ENCODE results near the gene TCP11L2. TPM values are rescaled to one million over a fixed set of nuclear protein-coding genes. Genes with fewer than 3 reads are reported as not detected.

TCP11L2 gene
- total RNA-seq: 1 to 10 TPM; 5.9 to 6.4 TPM

DNA sequence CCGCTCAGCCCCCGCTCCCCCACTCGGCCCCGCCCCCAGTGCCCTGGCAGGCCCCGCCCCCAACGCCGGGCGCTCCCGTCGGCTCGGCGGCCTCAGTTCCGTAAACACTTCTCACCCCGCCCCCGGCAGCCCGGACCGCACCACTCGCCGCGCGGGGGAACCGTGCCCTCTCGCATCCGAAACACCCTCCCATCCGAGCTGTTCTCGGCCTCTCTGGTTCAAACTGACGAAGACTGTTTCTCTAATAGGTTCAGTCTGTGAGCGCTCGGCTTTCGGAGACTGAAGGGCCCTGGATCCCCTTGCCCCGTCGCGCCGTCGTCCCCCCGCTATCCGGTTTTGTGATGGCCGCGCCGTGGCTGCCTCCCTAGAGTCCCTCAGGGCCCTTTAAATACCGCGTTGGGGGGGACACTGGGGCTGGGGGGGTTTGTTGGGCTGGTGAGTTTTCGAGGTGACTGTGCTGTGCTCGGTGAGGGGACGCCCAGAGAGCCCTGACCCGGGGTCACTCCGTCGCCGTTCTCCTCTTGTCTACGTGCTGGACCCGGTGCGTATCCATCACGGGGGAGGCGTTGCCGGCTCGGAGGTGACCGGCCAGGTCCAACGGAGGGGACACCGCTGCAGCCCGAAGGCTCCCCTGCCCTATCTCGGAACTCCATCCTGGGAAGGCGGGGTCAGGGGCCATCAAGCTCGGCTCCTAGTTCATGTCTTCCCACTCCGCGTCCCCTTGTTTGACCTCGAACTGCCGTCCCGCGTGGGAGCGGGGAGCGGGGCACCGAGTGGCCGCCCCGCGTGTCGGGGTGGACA lies at the start of gene TCP11L2:
TCP11L2 (plus strand) TSS at position 333 of the 801 bp plus-strand sequence. CDS start 8,343 bp downstream, outside the sequence.
- Mint-ChIP-seq H3K27me3 (ENCODE audit: low read depth) (no peaks in the 10 kb centered on the region), H3K9me3 (ENCODE audit: insufficient read depth) (no peaks in the 10 kb centered on the region), H3K4me1 (ENCODE audit: low read depth) (peaks cover 32% of the 10 kb centered on the region), H3K36me3 (ENCODE audit: low read depth) (no peaks in the 10 kb centered on the region), H3K4me3 (peak within 1 kb of the TSS; percentile 87), H3K27ac (peak within 1 kb of the TSS; percentile 100)
- DNase-seq (peak; percentile 91), ATAC-seq (peak; percentile 75)
- ChIA-PET POLR2A (interaction anchor here (0.6 to 1.5 kb wide), 6 partner anchors 9 to 1382 kb away, joined by 3 to 6 read pairs (median 3); partner anchors contain the start of gene POLR3B), CTCF (interaction anchor here (0.9 to 5.0 kb wide), 6 partner anchors 13 to 540 kb away, joined by 3 to 23 read pairs (median 6); partner anchors contain the start of gene POLR3B)

DNA sequence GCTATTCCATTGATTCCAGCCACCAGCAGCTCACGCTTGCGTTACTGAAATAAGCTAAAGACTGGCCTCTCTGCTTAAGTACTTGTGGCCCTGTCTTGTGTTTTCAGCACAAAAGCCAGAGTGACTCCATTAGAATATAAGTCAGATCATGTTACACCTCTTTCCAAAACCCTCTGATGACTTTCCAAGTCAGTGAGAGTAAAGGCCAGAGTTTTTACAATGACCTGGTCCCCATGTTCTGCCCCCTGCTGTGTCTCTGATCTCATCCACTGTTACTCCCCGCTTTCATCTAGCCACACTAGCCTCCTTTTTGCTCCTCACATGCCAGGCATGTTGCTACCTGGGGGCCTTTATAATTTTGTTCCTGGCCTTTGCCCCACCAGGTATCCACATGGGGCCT lies 47.8 kb upstream of the TCP11L2 start:
- ATAC-seq (no peak), DNase-seq (no peak)
- POLR2A ChIA-PET: no interaction called here
- Mint-ChIP-seq H3K27ac (no peak overlapping the region), H3K36me3 (ENCODE audit: low read depth) (no peaks in the 10 kb centered on the region), H3K27me3 (ENCODE audit: low read depth) (peaks cover 1% of the 10 kb centered on the region), H3K4me3 (no peak overlapping the region), H3K9me3 (ENCODE audit: insufficient read depth) (no peaks in the 10 kb centered on the region), H3K4me1 (ENCODE audit: low read depth) (no peaks in the 10 kb centered on the region)
- CTCF ChIA-PET: interaction anchor here (0.9 to 1.3 kb wide), 3 partner anchors 28 to 31 kb away, joined by 3 to 5 read pairs (median 3); no protein-coding TSS in a partner anchor

DNA sequence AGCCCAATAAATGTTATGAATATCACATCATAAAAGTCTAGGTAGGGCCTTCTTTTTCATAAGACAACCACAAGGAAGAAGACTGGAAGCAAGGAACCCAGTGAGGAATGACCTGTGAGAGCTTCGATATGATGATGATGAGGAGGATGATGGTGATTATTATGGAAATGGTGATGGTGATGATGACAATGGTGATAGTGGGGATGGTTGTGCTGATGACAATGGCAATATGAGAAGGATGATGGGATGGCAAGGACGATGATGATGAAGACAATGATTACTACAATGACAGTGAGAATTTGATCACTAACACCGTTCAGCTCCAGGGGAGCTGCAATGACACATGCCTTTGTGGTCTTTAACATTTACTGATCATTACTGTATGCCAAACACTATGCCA lies 47.0 kb upstream of the TCP11L2 start:
- no peaks in the 10 kb centered on the region for H3K36me3 Mint-ChIP-seq (ENCODE audit: low read depth)
- no peak overlapping the region for H3K4me3 Mint-ChIP-seq
- DNase-seq (no peak), ATAC-seq (no peak)
- H3K4me1 Mint-ChIP-seq (ENCODE audit: low read depth): no peaks in the 10 kb centered on the region
- no peaks in the 10 kb centered on the region for H3K9me3 Mint-ChIP-seq (ENCODE audit: insufficient read depth)
- H3K27ac Mint-ChIP-seq: no peak overlapping the region
- H3K27me3 Mint-ChIP-seq (ENCODE audit: low read depth): peaks cover 2% of the 10 kb centered on the region
- ChIA-PET POLR2A (no interaction called here), CTCF (interaction anchor here (0.9 to 1.8 kb wide), 3 partner anchors 27 to 32 kb away, joined by 3 to 6 read pairs (median 3); no protein-coding TSS in a partner anchor)

DNA sequence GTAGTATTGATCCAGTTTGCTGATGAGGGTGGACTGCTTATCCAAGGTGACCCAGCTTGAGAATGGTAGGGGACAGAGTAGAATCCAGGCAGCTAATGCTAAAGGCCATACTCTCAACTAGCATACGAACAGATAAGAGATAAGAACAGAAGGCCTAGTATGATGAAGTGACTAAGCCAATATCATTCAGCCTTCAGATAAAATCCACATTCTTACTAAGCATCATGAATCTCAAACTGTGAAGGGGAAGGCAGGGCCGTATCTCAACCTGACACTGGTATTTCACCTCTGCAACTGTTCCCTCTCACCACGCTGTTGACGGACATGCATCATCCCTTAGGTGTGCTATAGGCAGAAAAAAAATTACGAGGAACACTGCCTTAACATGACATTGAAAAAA lies 46.6 kb upstream of the TCP11L2 start:
- no peaks in the 10 kb centered on the region for H3K4me1 Mint-ChIP-seq (ENCODE audit: low read depth)

DNA sequence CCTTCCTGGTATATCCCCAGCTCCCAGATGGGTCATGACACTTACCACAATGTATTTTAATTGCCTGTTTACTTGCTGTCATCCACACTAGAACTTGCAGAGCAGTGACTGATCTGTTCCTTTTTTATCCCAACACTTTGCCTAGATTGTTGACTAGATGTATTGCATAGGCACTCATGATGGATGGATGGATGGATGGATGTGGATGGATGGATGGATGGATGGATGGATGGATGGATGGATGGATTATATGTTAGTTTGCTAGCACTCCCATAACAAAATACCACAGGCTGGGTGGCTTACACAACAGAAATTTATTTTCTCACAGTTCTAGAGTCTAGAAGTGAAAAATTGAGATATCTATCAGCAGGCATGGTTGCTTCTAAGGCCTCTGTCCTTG lies 46.0 kb upstream of the TCP11L2 start:
- CTCF ChIA-PET: interaction anchor here (1.8 kb wide), 1 partner anchor 26 kb away, joined by 6 read pairs; no protein-coding TSS in a partner anchor
- H3K4me1 Mint-ChIP-seq (ENCODE audit: low read depth): no peaks in the 10 kb centered on the region
- POLR2A ChIA-PET: no interaction called here
- no peaks in the 10 kb centered on the region for H3K36me3 Mint-ChIP-seq (ENCODE audit: low read depth)
- H3K27me3 Mint-ChIP-seq (ENCODE audit: low read depth): peaks cover 2% of the 10 kb centered on the region
- H3K27ac Mint-ChIP-seq: no peak overlapping the region
- DNase-seq (no peak), ATAC-seq (no peak)
- no peak overlapping the region for H3K4me3 Mint-ChIP-seq
- no peaks in the 10 kb centered on the region for H3K9me3 Mint-ChIP-seq (ENCODE audit: insufficient read depth)

More for the DNA sequence above, 46.6 kb upstream of the TCP11L2 start:
- Mint-ChIP-seq H3K27me3 (ENCODE audit: low read depth) (peaks cover 2% of the 10 kb centered on the region), H3K9me3 (ENCODE audit: insufficient read depth) (no peaks in the 10 kb centered on the region), H3K36me3 (ENCODE audit: low read depth) (no peaks in the 10 kb centered on the region), H3K27ac (no peak overlapping the region), H3K4me3 (no peak overlapping the region)
- CTCF ChIA-PET: interaction anchor here (0.9 to 1.8 kb wide), 2 partner anchors 26 to 32 kb away, joined by 3 to 6 read pairs; no protein-coding TSS in a partner anchor
- DNase-seq: no peak
- ATAC-seq: no peak
- POLR2A ChIA-PET: no interaction called here

DNA sequence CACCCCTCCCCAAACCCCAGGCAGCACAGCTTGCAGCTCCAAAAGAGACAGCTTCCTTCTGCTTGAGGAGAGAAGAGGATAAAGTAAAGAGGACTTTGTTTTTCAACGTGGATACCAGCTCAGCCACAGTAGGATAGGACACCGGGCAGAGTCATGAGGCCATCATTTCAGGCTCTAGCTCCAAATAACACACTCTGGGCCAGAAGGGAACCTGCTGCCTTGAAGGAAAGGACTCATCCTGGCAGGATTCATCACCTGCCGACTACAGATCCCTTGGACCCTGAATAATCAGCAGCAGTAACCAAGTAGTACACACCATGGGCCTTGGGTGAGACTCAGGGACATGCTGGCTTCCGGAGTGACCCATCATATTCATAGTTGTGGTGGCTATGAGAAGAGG lies 44.3 kb upstream of the TCP11L2 start:
- Mint-ChIP-seq H3K4me3 (no peak overlapping the region), H3K36me3 (ENCODE audit: low read depth) (no peaks in the 10 kb centered on the region), H3K27ac (no peak overlapping the region), H3K9me3 (ENCODE audit: insufficient read depth) (no peaks in the 10 kb centered on the region), H3K4me1 (ENCODE audit: low read depth) (no peaks in the 10 kb centered on the region), H3K27me3 (ENCODE audit: low read depth) (peaks cover 4% of the 10 kb centered on the region)
- ChIA-PET CTCF (interaction anchor here (1.0 to 1.3 kb wide), 3 partner anchors 24 to 99 kb away, joined by 3 to 4 read pairs (median 3); partner anchors contain the start of gene POLR3B), POLR2A (no interaction called here)
- no peak for DNase-seq
- ATAC-seq: no peak

DNA sequence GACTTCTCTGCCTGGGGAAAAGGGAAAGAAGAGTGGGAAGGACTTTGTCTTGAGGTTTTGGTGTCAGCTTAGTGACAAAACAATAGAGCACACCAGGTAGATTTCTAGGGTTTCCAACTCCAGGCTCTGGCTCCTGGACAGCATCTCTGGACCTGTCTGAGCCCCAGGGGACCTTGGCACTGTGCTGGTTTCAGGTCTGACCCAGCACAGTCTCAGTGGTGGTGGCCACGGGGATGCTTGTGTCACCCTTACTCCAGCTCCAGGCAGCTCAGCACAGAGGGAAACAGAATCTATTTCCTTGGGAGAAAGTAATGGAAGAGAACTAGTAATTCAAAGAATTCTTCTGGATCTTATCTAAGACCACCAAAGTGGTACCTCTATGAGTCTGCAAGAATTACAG lies 43.6 kb upstream of the TCP11L2 start:
- POLR2A ChIA-PET: no interaction called here
- H3K4me1 Mint-ChIP-seq (ENCODE audit: low read depth): no peaks in the 10 kb centered on the region
- DNase-seq: no peak

DNA sequence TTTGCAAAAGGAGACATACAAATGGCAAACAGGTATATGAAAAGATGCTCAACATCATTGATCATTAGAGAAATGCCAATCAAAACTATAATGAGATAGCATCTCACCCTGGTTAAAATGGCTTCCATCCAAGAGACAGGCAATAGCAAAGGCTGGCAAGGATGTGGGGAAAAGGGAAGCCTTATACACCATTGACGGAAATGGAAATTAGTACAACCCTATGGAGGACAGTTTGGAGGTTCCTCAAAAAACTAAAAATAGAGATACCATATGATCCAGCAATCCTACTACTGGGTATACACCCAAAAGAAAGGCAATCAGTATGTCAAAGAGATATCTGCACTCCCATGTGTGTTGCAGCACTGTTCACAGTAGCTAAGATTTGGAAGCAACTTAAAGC lies 37.4 kb upstream of the TCP11L2 start:
- ChIA-PET POLR2A (no interaction called here), CTCF (interaction anchor here (1.3 to 1.5 kb wide), 3 partner anchors 13 to 93 kb away, joined by 3 read pairs; partner anchors contain the start of gene POLR3B)
- Mint-ChIP-seq H3K4me1 (ENCODE audit: low read depth) (peaks cover 24% of the 10 kb centered on the region), H3K4me3 (no peak overlapping the region), H3K27me3 (ENCODE audit: low read depth) (peaks cover 25% of the 10 kb centered on the region), H3K27ac (no peak overlapping the region), H3K9me3 (ENCODE audit: insufficient read depth) (no peaks in the 10 kb centered on the region), H3K36me3 (ENCODE audit: low read depth) (no peaks in the 10 kb centered on the region)
- ATAC-seq: no peak
- no peak for DNase-seq

More for the DNA sequence above, 43.6 kb upstream of the TCP11L2 start:
- no peaks in the 10 kb centered on the region for H3K36me3 Mint-ChIP-seq (ENCODE audit: low read depth)
- ATAC-seq: no peak
- no peak overlapping the region for H3K27ac Mint-ChIP-seq
- H3K4me3 Mint-ChIP-seq: no peak overlapping the region
- CTCF ChIA-PET: interaction anchor here (1.0 to 1.3 kb wide), 3 partner anchors 24 to 98 kb away, joined by 3 to 4 read pairs (median 3); partner anchors contain the start of gene POLR3B
- no peaks in the 10 kb centered on the region for H3K9me3 Mint-ChIP-seq (ENCODE audit: insufficient read depth)
- peaks cover 7% of the 10 kb centered on the region for H3K27me3 Mint-ChIP-seq (ENCODE audit: low read depth)

DNA sequence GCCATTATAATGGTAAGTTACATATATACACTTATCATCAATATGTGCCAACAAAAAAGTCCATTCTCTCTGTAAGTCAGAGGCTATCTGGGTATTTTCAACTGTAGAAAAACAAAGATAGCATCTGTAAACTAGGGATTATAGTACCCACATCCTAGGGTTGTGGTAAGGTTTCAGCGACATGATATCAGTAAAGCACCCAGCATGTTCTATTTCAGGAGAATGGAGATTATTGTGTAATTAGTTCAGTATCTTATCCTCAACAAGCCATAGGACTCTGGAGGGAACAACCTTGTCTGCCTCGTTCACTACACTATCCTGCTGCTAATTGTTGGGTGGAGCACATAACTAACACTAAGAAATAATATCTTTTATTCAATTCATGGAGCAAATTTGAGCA lies 35.0 kb upstream of the TCP11L2 start:
- Mint-ChIP-seq H3K27me3 (ENCODE audit: low read depth) (peaks cover 28% of the 10 kb centered on the region), H3K9me3 (ENCODE audit: insufficient read depth) (no peaks in the 10 kb centered on the region), H3K27ac (no peak overlapping the region), H3K36me3 (ENCODE audit: low read depth) (no peaks in the 10 kb centered on the region), H3K4me3 (no peak overlapping the region), H3K4me1 (ENCODE audit: low read depth) (peaks cover 24% of the 10 kb centered on the region)
- peak; percentile 51 for ATAC-seq
- no peak for DNase-seq
- CTCF ChIA-PET: interaction anchor here (1.3 to 5.5 kb wide), 3 partner anchors 15 to 44 kb away, joined by 3 to 23 read pairs (median 10); partner anchors contain the start of gene CKAP4
- POLR2A ChIA-PET: no interaction called here

DNA sequence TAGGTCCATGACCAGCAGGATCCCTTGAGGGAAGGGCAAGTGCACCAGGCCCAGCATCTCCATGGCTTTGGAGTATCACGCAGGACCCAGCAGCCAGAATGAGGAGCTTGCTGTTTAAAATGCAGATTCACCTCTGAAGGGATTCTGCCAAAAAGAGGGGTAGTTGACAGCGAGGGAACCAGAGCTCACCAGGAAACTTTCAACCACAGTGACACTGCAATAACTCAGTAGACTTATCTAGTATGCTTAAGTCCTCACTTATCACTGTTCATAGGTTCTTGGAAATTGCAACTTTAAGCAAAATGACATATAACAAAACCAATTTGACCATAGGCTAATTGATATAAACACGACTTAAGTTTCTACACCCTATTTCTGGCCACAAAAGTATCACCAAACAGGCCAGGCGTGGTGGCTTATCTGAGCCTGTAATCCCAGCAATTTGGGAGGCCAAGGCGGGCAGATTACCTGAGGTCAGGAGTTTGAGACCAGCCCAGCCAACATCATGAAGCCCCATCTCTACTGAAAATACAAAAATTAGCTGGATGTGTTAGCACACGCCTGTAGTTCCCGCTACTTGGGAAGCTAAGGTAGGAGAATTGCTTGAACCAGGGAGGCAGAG lies 33.3 kb upstream of the TCP11L2 start:
- Mint-ChIP-seq H3K9me3 (ENCODE audit: insufficient read depth) (no peaks in the 10 kb centered on the region), H3K27ac (peak overlapping the region; percentile 21), H3K27me3 (ENCODE audit: low read depth) (peaks cover 23% of the 10 kb centered on the region), H3K4me3 (no peak overlapping the region), H3K4me1 (ENCODE audit: low read depth) (peaks cover 24% of the 10 kb centered on the region), H3K36me3 (ENCODE audit: low read depth) (no peaks in the 10 kb centered on the region)
- ChIA-PET CTCF (interaction anchor here (0.5 to 5.5 kb wide), 6 partner anchors 13 to 1740 kb away, joined by 3 to 23 read pairs (median 5); partner anchors contain the start of gene CKAP4), POLR2A (no interaction called here)
- no peak for ATAC-seq
- DNase-seq: no peak

DNA sequence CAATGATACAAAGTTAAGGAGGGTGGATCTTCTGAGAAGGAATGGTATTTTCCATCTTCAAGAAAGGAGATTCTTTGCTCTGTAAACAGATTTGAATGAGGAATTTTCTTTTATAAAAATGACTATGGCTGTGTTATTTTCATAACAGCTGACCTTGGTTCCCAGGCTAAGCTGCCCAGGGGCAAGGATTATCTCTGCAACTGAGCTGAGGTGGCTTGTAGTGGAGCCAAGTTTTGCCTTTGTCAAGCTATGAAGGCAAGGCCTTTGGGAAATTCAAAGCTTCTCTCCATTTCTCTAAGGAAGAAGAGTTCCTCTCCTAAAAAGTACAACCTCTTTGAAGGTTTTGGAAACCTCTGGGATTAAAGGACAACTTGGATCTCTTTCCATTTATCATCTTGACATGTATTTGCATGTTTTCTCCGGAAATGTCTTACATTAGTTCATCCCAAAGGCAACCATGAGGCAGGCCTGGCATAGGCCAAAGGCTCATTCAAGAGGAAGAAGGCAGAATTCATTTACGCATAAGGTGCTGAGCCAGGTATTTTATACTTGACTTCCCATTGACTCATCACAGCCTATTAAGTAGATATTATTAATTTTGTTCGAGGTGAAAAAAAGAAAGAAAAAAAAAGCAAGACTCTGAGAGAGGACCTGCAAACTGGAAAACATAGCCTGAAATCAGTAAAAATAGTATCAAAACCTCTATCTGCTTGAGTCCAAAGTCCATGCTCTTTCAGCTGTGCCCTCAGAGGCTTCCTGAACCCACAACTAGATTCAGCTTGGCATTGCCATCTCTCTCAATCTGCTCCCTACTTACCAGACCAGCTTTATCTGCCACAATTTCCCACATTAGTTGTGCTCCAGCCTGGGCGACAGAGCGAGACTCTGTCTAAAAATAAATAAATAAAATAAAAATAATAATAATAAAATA lies 30.7 kb upstream of the TCP11L2 start:
- ChIA-PET POLR2A (no interaction called here), CTCF (interaction anchor here (1.0 to 5.5 kb wide), 3 partner anchors 10 to 45 kb away, joined by 4 to 23 read pairs (median 6); no protein-coding TSS in a partner anchor)
- H3K27ac Mint-ChIP-seq: no peak overlapping the region
- no peaks in the 10 kb centered on the region for H3K9me3 Mint-ChIP-seq (ENCODE audit: insufficient read depth)
- DNase-seq (no peak), ATAC-seq (no peak)
- H3K36me3 Mint-ChIP-seq (ENCODE audit: low read depth): no peaks in the 10 kb centered on the region
- no peak overlapping the region for H3K4me3 Mint-ChIP-seq
- peaks cover 9% of the 10 kb centered on the region for H3K27me3 Mint-ChIP-seq (ENCODE audit: low read depth)
- peaks cover 24% of the 10 kb centered on the region for H3K4me1 Mint-ChIP-seq (ENCODE audit: low read depth)
